Stimulated activated CD4-positive, alpha-beta T cell treated with anti-CD3 and anti-CD28 coated beads, Interleukin-1b, Interleukin-23, amount 100 ng/mL, for 4 hours (primary cell): ENCODE data around the gene SMIM15.

Source experiments
- DNase-seq, 2 donors: peaks; one replicate each; pipeline ENCODE4 v3.0.0-alpha.2; 2020; ENCODE audit warnings: low read depth in 2 of 2

The SMIM15 gene

GRCh38 chr5:61159836-61160235 lies 2.4 kb downstream of the SMIM15 start:
- no peak for DNase-seq

GRCh38 chr5:61159070-61159469 lies 3.2 kb downstream of the SMIM15 start:
- DNase-seq: no peak

- no peak for DNase-seq
These were observed 10.4 kb downstream of the SMIM15 start for GRCh38 chr5:61151893-61152292.

GRCh38 chr5:61148515-61148914 lies 13.8 kb downstream of the SMIM15 start:
- no peak for DNase-seq

GRCh38 chr5:61142811-61143210 lies 19.5 kb downstream of the SMIM15 start:
- DNase-seq: no peak

- DNase-seq: no peak
These were observed 19.9 kb downstream of the SMIM15 start for GRCh38 chr5:61142391-61142790.

- no peak for DNase-seq
These were observed 20.5 kb downstream of the SMIM15 start for GRCh38 chr5:61141801-61142200.

GRCh38 chr5:61139931-61140330 lies 22.3 kb downstream of the SMIM15 start:
- DNase-seq: no peak

GRCh38 chr5:61139094-61139873 lies 23.0 kb downstream of the SMIM15 start:
- DNase-seq: no peak

GRCh38 chr5:61137835-61138234 lies 24.4 kb downstream of the SMIM15 start:
- DNase-seq: no peak

- DNase-seq: no peak
These were observed 29.7 kb downstream of the SMIM15 start for GRCh38 chr5:61132559-61132958.

GRCh38 chr5:61130289-61130688 lies 32.0 kb downstream of the SMIM15 start:
- no peak for DNase-seq

GRCh38 chr5:61123145-61123544 lies 39.1 kb downstream of the SMIM15 start:
- no peak for DNase-seq

- no peak for DNase-seq
These were observed 41.7 kb downstream of the SMIM15 start for GRCh38 chr5:61120534-61120933.

- DNase-seq: no peak
These were observed 43.2 kb downstream of the SMIM15 start for GRCh38 chr5:61119066-61119465.

- no peak for DNase-seq
These were observed 46.3 kb downstream of the SMIM15 start for GRCh38 chr5:61115968-61116367.

GRCh38 chr5:61114441-61114840 lies 47.8 kb downstream of the SMIM15 start:
- no peak for DNase-seq
